DND-41 (cell line): ENCODE data around the gene PRR35.

ENCODE experiments used
- CTCF ChIP-seq: IDR thresholded peaks from 2 replicates; pipeline ENCODE4 v1.5.1; 2012; ENCODE audit warnings: borderline replicate concordance, low read length, moderate library complexity, mild to moderate bottlenecking; ENCODE audit not compliant: poor library complexity, severe bottlenecking; ENCODE audit errors: extremely low read depth
- EZH2 ChIP-seq: IDR thresholded peaks from 3 replicates; pipeline ENCODE4 v1.6.1; 2012; ENCODE audit warnings: borderline replicate concordance, low read depth, mild to moderate bottlenecking, moderate library complexity, low read length, inconsistent platforms; ENCODE audit not compliant: severe bottlenecking

GRCh38 chr16:588889-589657 lies 28.9 kb downstream of the PRR35 start:
- TF ChIP-seq CTCF, result no peak
- TF ChIP-seq EZH2, result no peak
